Measurements from ENCODE around the gene BACE1. TPM values are rescaled to one million over a fixed set of nuclear protein-coding genes. Genes with fewer than 3 reads are reported as not detected.

The BACE1 gene
- polyA plus RNA-seq, 1 experiment = 99.6 TPM

- no peak for DNase-seq (ENCODE audit: low read depth)
- Histone ChIP-seq H3K36me3 (ENCODE audit: control insufficient read depth, insufficient read depth, low read length) (peaks cover 1% of the 10 kb centered on the region), H3K27me3 (ENCODE audit: control insufficient read depth, insufficient read depth, low read length) (no peaks in the 10 kb centered on the region), H3K4me3 (ENCODE audit: low read depth, low read length) (peak overlapping the region; percentile 86)
- TF ChIP-seq, protein P1, sequence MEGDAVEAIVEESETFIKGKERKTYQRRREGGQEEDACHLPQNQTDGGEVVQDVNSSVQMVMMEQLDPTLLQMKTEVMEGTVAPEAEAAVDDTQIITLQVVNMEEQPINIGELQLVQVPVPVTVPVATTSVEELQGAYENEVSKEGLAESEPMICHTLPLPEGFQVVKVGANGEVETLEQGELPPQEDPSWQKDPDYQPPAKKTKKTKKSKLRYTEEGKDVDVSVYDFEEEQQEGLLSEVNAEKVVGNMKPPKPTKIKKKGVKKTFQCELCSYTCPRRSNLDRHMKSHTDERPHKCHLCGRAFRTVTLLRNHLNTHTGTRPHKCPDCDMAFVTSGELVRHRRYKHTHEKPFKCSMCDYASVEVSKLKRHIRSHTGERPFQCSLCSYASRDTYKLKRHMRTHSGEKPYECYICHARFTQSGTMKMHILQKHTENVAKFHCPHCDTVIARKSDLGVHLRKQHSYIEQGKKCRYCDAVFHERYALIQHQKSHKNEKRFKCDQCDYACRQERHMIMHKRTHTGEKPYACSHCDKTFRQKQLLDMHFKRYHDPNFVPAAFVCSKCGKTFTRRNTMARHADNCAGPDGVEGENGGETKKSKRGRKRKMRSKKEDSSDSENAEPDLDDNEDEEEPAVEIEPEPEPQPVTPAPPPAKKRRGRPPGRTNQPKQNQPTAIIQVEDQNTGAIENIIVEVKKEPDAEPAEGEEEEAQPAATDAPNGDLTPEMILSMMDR (IDR thresholded peaks at IDR 0.05; ENCODE audit: insufficient read depth, low read depth, low read length) = no peak
- POLR2A ChIA-PET = interaction anchor here (0.7 to 1.2 kb wide), 2 partner anchors 13 to 589 kb away, joined by 3 to 4 read pairs; no protein-coding TSS in a partner anchor
- CTCF ChIA-PET = interaction anchor here (0.9 to 2.9 kb wide), 5 partner anchors 13 to 88 kb away, joined by 3 to 10 read pairs (median 3); no protein-coding TSS in a partner anchor
Measured at GRCh38 chr11:117315285-117316196, 515 bp downstream of the BACE1 start.

DNA sequence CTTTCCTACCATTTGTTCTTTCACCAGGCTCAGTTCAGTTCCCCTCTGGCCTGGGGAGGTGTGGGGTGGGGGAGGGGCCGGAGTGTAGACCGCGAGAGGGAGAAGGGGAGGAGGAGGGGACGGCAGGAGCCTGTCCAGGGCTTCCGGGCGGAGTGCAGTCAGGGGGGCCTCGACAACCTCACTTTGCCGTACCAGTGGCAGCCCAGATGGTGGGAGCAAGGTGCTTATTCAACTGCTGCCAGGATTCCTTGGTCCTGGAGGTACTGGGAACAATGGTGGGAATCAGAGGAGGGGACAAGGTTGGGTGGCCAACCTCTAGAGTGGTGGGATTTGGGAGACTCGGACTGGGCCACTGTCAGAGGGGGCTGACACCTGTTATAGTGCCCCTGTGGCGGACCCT lies 1.2 kb downstream of the BACE1 start:
- TF ChIP-seq, protein P1 (IDR thresholded peaks at IDR 0.05; ENCODE audit: insufficient read depth, low read depth, low read length) = no peak
- CTCF ChIA-PET = interaction anchor here (1.1 to 2.9 kb wide), 3 partner anchors 12 to 87 kb away, joined by 3 to 10 read pairs (median 3); no protein-coding TSS in a partner anchor
- no peaks in the 10 kb centered on the region for H3K27me3 ChIP-seq (ENCODE audit: control insufficient read depth, insufficient read depth, low read length)

GRCh38 chr11:117313828-117314768 lies 2.0 kb downstream of the BACE1 start:
- H3K27me3 ChIP-seq (ENCODE audit: control insufficient read depth, insufficient read depth, low read length) = no peaks in the 10 kb centered on the region
- H3K36me3 ChIP-seq (ENCODE audit: control insufficient read depth, insufficient read depth, low read length) = peaks cover 1% of the 10 kb centered on the region
- DNase-seq (ENCODE audit: low read depth) = no peak
- ChIA-PET CTCF (interaction anchor here (0.6 to 2.9 kb wide), 4 partner anchors 11 to 325 kb away, joined by 3 to 10 read pairs (median 4); no protein-coding TSS in a partner anchor), POLR2A (no interaction called here)
- peak overlapping the region; percentile 86 for H3K4me3 ChIP-seq (ENCODE audit: low read depth, low read length)
- TF ChIP-seq, protein P1 (IDR thresholded peaks at IDR 0.05; ENCODE audit: insufficient read depth, low read depth, low read length) = no peak

More for the DNA sequence above, 1.2 kb downstream of the BACE1 start:
- DNase-seq (ENCODE audit: low read depth) = no peak
- H3K36me3 ChIP-seq (ENCODE audit: control insufficient read depth, insufficient read depth, low read length) = peaks cover 1% of the 10 kb centered on the region
- POLR2A ChIA-PET = interaction anchor here (1.2 kb wide), 1 partner anchor 14 kb away, joined by 4 read pairs; no protein-coding TSS in a partner anchor
- H3K4me3 ChIP-seq (ENCODE audit: low read depth, low read length) = peak overlapping the region; percentile 86

- no peak overlapping the region for H3K4me3 ChIP-seq (ENCODE audit: low read depth, low read length)
- POLR2A ChIA-PET = no interaction called here
- no peak for DNase-seq (ENCODE audit: low read depth)
- H3K27me3 ChIP-seq (ENCODE audit: control insufficient read depth, insufficient read depth, low read length) = no peaks in the 10 kb centered on the region
- CTCF ChIA-PET = interaction anchor here (1.8 kb wide), 1 partner anchor 73 kb away, joined by 3 read pairs; no protein-coding TSS in a partner anchor
- TF ChIP-seq, protein P1 (IDR thresholded peaks at IDR 0.05; ENCODE audit: insufficient read depth, low read depth, low read length) = no peak
- H3K36me3 ChIP-seq (ENCODE audit: control insufficient read depth, insufficient read depth, low read length) = peaks cover 1% of the 10 kb centered on the region
Measured at GRCh38 chr11:117313091-117313490, 3.0 kb downstream of the BACE1 start.
